ENCODE data around the gene EFS.
"Not testable (repeated sequence)": the region's sequence is repeated elsewhere in the genome, so short reads cannot be mapped to it uniquely, and the experiment has no call there.

The EFS gene

GRCh38 chr14:23357261-23357660, 7.7 kb downstream of the EFS start:
- DNase-seq, result no peak

- DNase-seq, result no peak
These were observed 8.3 kb downstream of the EFS start for GRCh38 chr14:23356662-23357061.

- DNase-seq, result no peak
These were observed 9.0 kb downstream of the EFS start for GRCh38 chr14:23355871-23356435.

GRCh38 chr14:23354990-23355389, 10.0 kb downstream of the EFS start:
- DNase-seq, result no peak

- DNase-seq, result no peak
These were observed 11.6 kb downstream of the EFS start for GRCh38 chr14:23353433-23353780.

- DNase-seq, result peak; percentile 9
These were observed 12.2 kb downstream of the EFS start, which contains the start of gene SLC22A17 for GRCh38 chr14:23352506-23353432. Gene SLC22A17, minus strand, starts transcription at chr14:23352887.

GRCh38 chr14:23351681-23352505, 13.1 kb downstream of the EFS start:
- no peak for DNase-seq

- DNase-seq, result no peak
These were observed 15.7 kb downstream of the EFS start for GRCh38 chr14:23349156-23349845.

- DNase-seq, result no peak
These were observed 16.7 kb downstream of the EFS start for GRCh38 chr14:23348297-23348655.

- DNase-seq, result no peak
These were observed 17.3 kb downstream of the EFS start for GRCh38 chr14:23347406-23348296.

GRCh38 chr14:23346693-23347405, 18.1 kb downstream of the EFS start:
- no peak for DNase-seq

- no peak for DNase-seq
These were observed 18.8 kb downstream of the EFS start for GRCh38 chr14:23345987-23346692.

GRCh38 chr14:23344481-23344880, 20.5 kb downstream of the EFS start:
- DNase-seq, result no peak

GRCh38 chr14:23339506-23340268, 25.3 kb downstream of the EFS start:
- DNase-seq, result no peak

GRCh38 chr14:23335623-23336022, 29.3 kb downstream of the EFS start:
- DNase-seq, result no peak

- peak; percentile 78 for DNase-seq
These were observed 36.8 kb downstream of the EFS start for GRCh38 chr14:23327947-23328744.

- DNase-seq, result no peak
These were observed 38.3 kb downstream of the EFS start for GRCh38 chr14:23326491-23327332.

- not testable (repeated sequence) for DNase-seq
These were observed 39.2 kb downstream of the EFS start for GRCh38 chr14:23325746-23326145.
